GM23248 (cell line): Measurements from ENCODE around the gene CIPC.

Source experiments
- EZH2 ChIP-seq: fragments of 200-600 bp; sonication (generic); IDR thresholded peaks from 2 replicates; pipeline ENCODE4 v1.6.1; 2018; ENCODE audit warnings: antibody characterized with exemption, mild to moderate bottlenecking; ENCODE audit not compliant: insufficient read depth, poor library complexity, severe bottlenecking
- EZH2phosphoT487 ChIP-seq: fragments of 200-600 bp; sonication (generic); IDR thresholded peaks from 2 replicates; pipeline ENCODE4 v1.6.1; 2018; ENCODE audit warnings: antibody characterized with exemption, moderate library complexity, mild to moderate bottlenecking, low read depth; ENCODE audit not compliant: insufficient read depth

GRCh38 chr14:77059276-77059915, 38.7 kb upstream of the CIPC start:
- TF ChIP-seq EZH2 (no peak), EZH2phosphoT487 (no peak)
